Measurements from ENCODE around the gene CAPN14.

CAPN14 gene

DNA sequence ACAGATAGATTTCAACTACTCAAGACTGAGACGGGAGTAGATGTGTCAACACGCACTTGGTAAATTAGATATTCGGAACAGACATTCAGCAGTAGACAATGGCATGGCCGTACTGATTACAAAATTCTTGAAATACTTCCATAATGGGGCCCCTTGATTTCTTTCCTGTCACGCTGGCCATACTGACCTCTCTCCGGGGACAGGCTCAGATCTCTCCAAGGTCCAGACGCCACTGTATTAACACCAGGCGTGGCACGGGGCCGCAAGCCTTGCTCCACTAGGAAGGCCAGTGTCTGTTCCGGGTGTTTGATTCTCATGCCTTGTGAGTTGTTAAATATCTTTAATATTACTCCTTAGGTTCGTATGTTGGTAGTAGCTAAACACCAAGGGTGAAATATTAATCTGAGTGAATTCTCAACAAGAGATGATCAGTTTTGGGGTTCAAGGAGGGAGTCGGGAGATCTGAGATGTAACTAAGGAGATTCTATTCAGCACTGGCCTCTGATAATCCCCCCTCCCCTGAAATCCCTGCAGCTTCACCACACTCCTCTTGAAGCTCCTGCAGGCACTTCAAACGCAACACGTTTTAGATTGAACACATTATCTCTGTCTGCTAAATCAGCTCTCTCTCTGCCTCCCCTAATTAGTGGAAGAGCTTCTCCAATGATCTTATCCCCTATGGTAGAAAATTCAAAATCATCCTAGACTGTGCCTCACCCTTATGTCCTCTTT, 14.4 kb upstream of the CAPN14 start:
- no peak for DNase-seq (ENCODE audit: low read depth)
- TF ChIP-seq, protein P1, sequence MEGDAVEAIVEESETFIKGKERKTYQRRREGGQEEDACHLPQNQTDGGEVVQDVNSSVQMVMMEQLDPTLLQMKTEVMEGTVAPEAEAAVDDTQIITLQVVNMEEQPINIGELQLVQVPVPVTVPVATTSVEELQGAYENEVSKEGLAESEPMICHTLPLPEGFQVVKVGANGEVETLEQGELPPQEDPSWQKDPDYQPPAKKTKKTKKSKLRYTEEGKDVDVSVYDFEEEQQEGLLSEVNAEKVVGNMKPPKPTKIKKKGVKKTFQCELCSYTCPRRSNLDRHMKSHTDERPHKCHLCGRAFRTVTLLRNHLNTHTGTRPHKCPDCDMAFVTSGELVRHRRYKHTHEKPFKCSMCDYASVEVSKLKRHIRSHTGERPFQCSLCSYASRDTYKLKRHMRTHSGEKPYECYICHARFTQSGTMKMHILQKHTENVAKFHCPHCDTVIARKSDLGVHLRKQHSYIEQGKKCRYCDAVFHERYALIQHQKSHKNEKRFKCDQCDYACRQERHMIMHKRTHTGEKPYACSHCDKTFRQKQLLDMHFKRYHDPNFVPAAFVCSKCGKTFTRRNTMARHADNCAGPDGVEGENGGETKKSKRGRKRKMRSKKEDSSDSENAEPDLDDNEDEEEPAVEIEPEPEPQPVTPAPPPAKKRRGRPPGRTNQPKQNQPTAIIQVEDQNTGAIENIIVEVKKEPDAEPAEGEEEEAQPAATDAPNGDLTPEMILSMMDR (conservative IDR thresholded peaks at IDR 0.05; ENCODE audit: low read length): no peak
- no peak overlapping the region for H3K4me3 ChIP-seq (ENCODE audit: low read length)

DNA sequence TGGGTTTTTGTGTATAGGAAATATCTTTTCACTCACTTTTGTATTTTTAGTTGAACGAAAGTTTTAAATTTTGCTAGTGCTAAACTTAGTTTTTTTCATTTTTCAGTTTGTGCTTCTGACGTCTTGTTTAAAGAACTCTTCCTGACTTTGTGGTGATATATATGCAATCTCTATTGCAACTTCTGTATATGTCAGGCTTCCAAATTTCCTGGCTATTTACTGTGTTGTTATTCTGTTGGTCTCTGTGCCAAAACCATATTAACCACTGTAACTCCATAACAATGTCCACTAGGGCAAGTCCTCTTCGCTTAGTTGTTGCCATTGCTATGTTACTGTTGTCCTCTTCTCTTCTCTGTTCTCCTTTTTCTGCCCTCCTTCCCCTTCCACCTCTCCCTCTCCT, 13.4 kb upstream of the CAPN14 start:
- H3K4me3 ChIP-seq (ENCODE audit: low read length): no peak overlapping the region
- no peak for DNase-seq (ENCODE audit: low read depth)
- TF ChIP-seq, protein P1 (conservative IDR thresholded peaks at IDR 0.05; ENCODE audit: low read length): no peak

DNA sequence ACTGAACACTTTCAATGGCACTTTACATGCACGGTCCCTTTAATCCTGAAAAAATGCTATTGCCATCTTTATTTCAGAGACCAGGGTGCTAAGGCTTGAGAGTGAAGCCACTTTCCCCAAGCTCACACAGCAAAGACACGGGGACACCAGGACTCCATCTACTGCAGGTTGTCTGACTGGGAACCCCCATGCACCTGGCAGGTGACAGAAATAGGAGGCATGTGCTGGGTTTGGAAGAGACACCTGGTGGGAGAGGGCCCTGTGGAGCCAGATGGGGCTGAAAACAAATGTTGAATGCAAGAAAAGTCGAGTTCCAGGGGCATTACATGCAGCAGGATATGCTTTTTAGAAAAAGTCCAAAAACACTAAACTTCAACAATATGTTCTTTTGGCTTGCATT, 11.4 kb upstream of the CAPN14 start:
- no peak overlapping the region for H3K4me3 ChIP-seq (ENCODE audit: low read length)
- TF ChIP-seq, protein P1 (conservative IDR thresholded peaks at IDR 0.05; ENCODE audit: low read length): no peak
- no peak for DNase-seq (ENCODE audit: low read depth)

DNA sequence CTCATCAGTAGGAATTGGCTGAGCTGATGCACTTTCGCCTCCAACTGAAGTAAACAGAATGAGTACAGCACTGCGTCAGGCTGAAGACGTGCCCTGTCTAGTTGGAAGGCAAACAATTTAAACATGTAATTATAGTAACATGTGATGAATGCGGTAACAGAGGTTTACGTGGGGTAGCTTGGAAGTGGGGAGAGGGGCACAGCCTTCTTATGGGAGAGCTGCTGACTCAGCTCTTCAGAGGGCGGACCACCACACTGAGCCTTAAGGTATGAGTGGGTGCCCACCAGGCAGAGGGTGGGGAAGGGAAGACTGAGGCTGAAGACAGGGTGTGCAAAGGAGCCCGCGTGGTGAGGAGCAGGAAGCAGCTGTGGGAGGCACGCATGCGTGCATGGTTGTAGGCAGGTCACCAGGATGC, 10.4 kb upstream of the CAPN14 start:
- TF ChIP-seq, protein P1 (conservative IDR thresholded peaks at IDR 0.05; ENCODE audit: low read length): no peak
- no peak for DNase-seq (ENCODE audit: low read depth)
- no peak overlapping the region for H3K4me3 ChIP-seq (ENCODE audit: low read length)

DNA sequence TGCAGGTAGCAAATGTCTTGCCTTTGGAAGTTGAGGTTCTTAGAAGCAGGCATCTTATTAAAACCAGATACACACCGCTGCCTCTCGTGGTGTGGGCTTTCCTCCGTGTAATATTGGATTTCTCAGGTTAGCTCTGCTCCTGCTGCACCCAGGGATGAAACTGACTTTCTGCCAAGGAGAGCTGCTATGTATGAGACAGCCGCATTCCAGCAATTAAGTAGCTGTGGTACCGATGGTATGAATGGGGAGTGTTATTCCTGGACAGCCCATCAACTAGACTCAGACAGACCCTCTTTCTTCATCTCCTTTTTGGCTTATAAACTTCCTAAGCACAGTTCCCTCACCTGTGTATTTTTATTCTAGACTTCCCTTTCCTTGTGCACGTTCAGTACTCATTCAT, 9.8 kb upstream of the CAPN14 start:
- TF ChIP-seq, protein P1 (conservative IDR thresholded peaks at IDR 0.05; ENCODE audit: low read length): no peak

DNA sequence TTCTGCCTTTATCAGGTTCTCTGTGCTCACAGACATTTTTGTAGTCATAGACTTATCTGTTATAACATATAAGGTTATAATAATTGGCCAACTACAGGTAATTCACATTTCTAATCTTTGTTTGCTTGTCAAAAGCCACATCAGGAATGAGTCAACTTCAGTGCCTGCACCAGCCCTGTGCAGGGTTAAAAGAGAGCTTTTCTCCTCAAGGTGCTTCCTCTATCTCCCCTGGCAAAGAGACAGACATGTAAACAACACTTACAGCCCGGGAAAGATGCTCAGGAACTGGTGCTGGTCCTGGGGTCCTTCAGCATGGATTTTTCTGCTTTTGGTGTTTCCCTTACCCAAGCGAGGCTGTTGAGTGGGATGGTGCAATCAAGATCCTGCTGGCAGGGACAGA, 9.0 kb upstream of the CAPN14 start:
- TF ChIP-seq, protein P1 (conservative IDR thresholded peaks at IDR 0.05; ENCODE audit: low read length): no peak
- no peak overlapping the region for H3K4me3 ChIP-seq (ENCODE audit: low read length)
- no peak for DNase-seq (ENCODE audit: low read depth)

More for the DNA sequence above, 9.8 kb upstream of the CAPN14 start:
- no peak overlapping the region for H3K4me3 ChIP-seq (ENCODE audit: low read length)
- peak; percentile 8 for DNase-seq (ENCODE audit: low read depth)

DNA sequence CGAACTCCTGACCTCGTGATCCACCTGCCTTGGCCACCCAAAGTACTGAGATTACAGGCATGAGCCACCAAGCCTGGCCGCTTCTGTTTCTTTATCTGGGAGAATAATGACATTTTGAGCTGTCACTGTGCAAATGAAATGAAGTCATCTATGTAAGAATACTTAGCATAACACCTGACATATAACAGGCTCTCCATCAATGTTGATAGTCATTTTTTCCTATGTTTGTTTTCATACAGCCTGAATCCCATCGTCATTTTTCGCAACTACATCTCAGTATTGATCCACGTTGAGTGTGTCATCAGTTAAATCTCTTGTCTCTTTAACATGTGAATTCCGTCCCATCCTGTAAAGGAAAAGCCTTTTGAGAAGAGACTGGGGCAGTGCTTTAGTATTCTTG, 6.4 kb upstream of the CAPN14 start:
- DNase-seq (ENCODE audit: low read depth): no peak
- TF ChIP-seq, protein P1 (conservative IDR thresholded peaks at IDR 0.05; ENCODE audit: low read length): no peak
- no peak overlapping the region for H3K4me3 ChIP-seq (ENCODE audit: low read length)
